ENCODE measurements around the gene FLT3. TPM values are rescaled to one million over a fixed set of nuclear protein-coding genes. Genes with fewer than 3 reads are reported as not detected.

Gene FLT3
- polyA plus RNA-seq, 2 of the 4 experiments (the other 2 are of a cell fraction), result not detected

DNA sequence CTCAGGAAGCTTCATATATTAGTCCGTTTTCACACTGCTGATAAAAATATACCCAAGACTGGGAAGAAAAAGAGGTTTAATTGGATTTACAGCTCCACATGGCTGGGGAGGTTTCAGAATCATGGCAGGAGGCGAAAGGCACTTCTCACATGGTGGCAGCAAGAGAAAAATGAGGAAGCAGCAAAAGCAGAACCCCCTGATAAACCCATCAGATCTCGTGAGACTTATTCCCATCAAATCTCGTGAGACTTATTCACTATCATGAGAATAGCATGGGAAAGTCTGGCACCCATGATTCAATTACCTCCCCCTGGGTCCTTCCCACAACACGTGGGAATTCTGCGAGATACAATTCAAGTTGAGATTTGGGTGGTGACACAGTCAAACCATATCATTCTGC, 23.1 kb downstream of the FLT3 start:
- FAIRE-seq (no peak), ATAC-seq (no peak), DNase-seq (ENCODE audit: low read depth in 1 of 2, low spot score in 1 of 2) (no peak)
- H3K9me3 ChIP-seq, result no peaks in the 10 kb centered on the region
- CTCF ChIA-PET, result no interaction called here
- no peak overlapping the region for H3K4me3 ChIP-seq
- H3K4me2 ChIP-seq, result no peak overlapping the region
- TF ChIP-seq RAD21 (conservative IDR thresholded peaks at IDR 0.05 in 1 of 2, IDR thresholded peaks at IDR 0.05 in 1 of 2), result no peak
- TF ChIP-seq POLR2A (IDR thresholded peaks at IDR 0.05; ENCODE audit: low read length), result no peak
- no peak for TF ChIP-seq EP300 (IDR thresholded peaks at IDR 0.05)
- WGBS (ENCODE audit: missing lambda C conversion rate), result 32% methylated on average over 6 of the region's 6 CpGs
- H3K4me1 ChIP-seq, result no peaks in the 10 kb centered on the region
- H3K27ac ChIP-seq, result no peak overlapping the region
- POLR2A ChIA-PET, result no interaction called here

DNA sequence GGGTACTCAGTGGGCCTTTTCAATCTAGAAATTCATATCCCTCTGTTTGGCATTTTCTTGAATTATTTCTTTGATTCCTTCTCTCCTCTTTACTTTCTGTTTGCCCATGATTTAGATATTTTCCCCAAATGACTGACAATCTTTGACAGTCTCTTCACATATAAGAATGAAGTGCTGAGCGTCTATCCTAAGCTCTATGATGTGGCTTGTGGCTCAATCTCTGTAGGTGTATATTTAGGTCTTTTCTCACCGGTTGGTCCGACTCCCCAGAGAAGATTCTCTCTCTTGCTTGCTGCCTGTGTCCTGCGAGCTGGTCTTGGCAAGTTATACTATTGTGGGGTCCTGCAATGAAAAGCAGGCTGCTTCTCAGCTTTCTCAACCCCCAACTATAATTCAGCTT, 29.0 kb downstream of the FLT3 start:
- POLR2A ChIA-PET, result no interaction called here
- CTCF ChIA-PET, result no interaction called here
- Histone ChIP-seq H3K4me1 (no peaks in the 10 kb centered on the region), H3K4me2 (no peak overlapping the region), H3K27ac (no peak overlapping the region), H3K9me3 (no peaks in the 10 kb centered on the region), H3K4me3 (no peak overlapping the region)
- DNase-seq (ENCODE audit: low read depth in 1 of 2, low spot score in 1 of 2), result no peak
- ATAC-seq, result no peak
- TF ChIP-seq CHD2 (IDR thresholded peaks at IDR 0.05; ENCODE audit: low read length, partially characterized antibody) (no peak), NR3C1 (IDR thresholded peaks at IDR 0.05) (no peak), ZNF302 (CRISPR knock-in tag; IDR thresholded peaks at IDR 0.05) (no peak)
- TF ChIP-seq, protein P1, sequence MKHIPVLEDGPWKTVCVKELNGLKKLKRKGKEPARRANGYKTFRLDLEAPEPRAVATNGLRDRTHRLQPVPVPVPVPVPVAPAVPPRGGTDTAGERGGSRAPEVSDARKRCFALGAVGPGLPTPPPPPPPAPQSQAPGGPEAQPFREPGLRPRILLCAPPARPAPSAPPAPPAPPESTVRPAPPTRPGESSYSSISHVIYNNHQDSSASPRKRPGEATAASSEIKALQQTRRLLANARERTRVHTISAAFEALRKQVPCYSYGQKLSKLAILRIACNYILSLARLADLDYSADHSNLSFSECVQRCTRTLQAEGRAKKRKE (CRISPR knock-in tag; IDR thresholded peaks at IDR 0.05; ENCODE audit: low read depth), result no peak
- TF ChIP-seq, protein P2, sequence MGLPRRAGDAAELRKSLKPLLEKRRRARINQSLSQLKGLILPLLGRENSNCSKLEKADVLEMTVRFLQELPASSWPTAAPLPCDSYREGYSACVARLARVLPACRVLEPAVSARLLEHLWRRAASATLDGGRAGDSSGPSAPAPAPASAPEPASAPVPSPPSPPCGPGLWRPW (IDR thresholded peaks at IDR 0.05), result no peak
- WGBS (ENCODE audit: missing lambda C conversion rate), result 64% methylated on average over 4 of the region's 4 CpGs
- FAIRE-seq, result no peak

DNA sequence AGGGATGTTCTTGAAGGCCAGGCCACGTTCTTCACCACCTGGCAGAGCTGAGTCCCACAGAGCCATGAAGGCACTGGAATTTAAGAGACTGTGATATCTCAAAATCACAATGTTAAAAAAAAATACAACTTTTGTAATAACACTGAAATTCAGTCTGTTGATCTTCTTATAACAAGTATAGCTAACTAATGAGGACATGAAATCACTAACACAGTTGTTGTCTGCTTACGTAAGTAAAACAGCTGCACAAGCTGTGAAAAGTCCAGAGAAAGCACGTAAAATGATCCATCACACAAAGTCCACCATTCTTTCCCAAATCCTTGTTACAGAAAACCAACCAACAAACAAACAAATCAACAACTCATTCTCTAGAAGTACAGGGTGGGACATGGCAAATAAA, 32.9 kb downstream of the FLT3 start:
- H3K27ac ChIP-seq, result no peak overlapping the region
- POLR2A ChIA-PET, result no interaction called here
- FAIRE-seq (no peak), ATAC-seq (no peak), DNase-seq (ENCODE audit: low read depth in 1 of 2, low spot score in 1 of 2) (no peak)
- CTCF ChIA-PET, result no interaction called here
- no peak overlapping the region for H3K4me3 ChIP-seq
- 65% methylated on average over 3 of the region's 3 CpGs for WGBS (ENCODE audit: missing lambda C conversion rate)
- H3K9me3 ChIP-seq, result no peaks in the 10 kb centered on the region
- TF ChIP-seq JUN (IDR thresholded peaks at IDR 0.05), result no peak
- no peak for TF ChIP-seq HOXB13 (CRISPR knock-in tag; IDR thresholded peaks at IDR 0.05; ENCODE audit: low read depth)
- TF ChIP-seq, protein P3, sequence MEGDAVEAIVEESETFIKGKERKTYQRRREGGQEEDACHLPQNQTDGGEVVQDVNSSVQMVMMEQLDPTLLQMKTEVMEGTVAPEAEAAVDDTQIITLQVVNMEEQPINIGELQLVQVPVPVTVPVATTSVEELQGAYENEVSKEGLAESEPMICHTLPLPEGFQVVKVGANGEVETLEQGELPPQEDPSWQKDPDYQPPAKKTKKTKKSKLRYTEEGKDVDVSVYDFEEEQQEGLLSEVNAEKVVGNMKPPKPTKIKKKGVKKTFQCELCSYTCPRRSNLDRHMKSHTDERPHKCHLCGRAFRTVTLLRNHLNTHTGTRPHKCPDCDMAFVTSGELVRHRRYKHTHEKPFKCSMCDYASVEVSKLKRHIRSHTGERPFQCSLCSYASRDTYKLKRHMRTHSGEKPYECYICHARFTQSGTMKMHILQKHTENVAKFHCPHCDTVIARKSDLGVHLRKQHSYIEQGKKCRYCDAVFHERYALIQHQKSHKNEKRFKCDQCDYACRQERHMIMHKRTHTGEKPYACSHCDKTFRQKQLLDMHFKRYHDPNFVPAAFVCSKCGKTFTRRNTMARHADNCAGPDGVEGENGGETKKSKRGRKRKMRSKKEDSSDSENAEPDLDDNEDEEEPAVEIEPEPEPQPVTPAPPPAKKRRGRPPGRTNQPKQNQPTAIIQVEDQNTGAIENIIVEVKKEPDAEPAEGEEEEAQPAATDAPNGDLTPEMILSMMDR (IDR thresholded peaks at IDR 0.05), result no peak
- TF ChIP-seq FOSB (CRISPR knock-in tag; IDR thresholded peaks at IDR 0.05), result no peak
- no peak for TF ChIP-seq JUNB (IDR thresholded peaks at IDR 0.05)
- TF ChIP-seq KDM5A (IDR thresholded peaks at IDR 0.05), result no peak
- TF ChIP-seq MYC (IDR thresholded peaks at IDR 0.05; ENCODE audit: borderline replicate concordance, low read length), result no peak
- no peak for TF ChIP-seq BHLHE40 (IDR thresholded peaks at IDR 0.05; ENCODE audit: low read depth, low read length)
- TF ChIP-seq ZNF302 (CRISPR knock-in tag; IDR thresholded peaks at IDR 0.05), result no peak
- TF ChIP-seq CBX2 (IDR thresholded peaks at IDR 0.05; ENCODE audit: borderline replicate concordance, low read depth), result no peak
- TF ChIP-seq POLR2AphosphoS2 (conservative IDR thresholded peaks at IDR 0.05; ENCODE audit: low read length), result no peak
- TF ChIP-seq NFE2L2 (conservative IDR thresholded peaks at IDR 0.05; ENCODE audit: low read length), result no peak
- TF ChIP-seq, protein P2 (IDR thresholded peaks at IDR 0.05), result no peak
- TF ChIP-seq, protein P4, sequence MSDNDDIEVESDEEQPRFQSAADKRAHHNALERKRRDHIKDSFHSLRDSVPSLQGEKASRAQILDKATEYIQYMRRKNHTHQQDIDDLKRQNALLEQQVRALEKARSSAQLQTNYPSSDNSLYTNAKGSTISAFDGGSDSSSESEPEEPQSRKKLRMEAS (IDR thresholded peaks at IDR 0.05), result no peak
- no peak for TF ChIP-seq EHMT2 (IDR thresholded peaks at IDR 0.05; ENCODE audit: low read depth)
- no peak for TF ChIP-seq NR3C1 (IDR thresholded peaks at IDR 0.05)
- H3K4me2 ChIP-seq, result no peak overlapping the region
- no peaks in the 10 kb centered on the region for H3K4me1 ChIP-seq

All from A549 (cell line).